ENCODE data around the gene CNTNAP5.

Gene CNTNAP5

DNA sequence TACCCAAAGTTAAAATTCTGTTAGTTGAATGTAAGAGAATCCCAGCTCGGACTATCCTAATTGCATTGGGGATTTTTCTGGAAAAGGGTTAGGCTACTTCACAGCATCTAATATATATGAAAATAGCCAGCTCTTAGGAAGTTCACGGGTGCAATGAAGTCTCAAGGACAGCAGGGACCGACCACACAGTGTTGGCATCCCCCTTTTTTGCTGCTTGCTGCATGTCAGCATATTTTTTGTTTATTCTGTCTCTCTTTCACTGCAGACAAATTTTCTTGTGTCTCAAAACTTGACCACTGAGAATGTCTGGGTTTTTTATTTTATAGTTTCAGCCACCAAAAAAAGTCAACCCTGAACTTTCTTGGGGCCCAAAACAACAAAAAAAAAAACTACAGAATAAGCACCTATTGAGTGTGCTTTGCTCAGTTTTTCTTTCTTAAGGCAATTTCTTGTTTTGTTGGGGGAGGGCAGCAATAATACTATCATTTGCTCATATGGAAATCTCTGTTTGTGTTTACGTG lies 535.6 kb downstream of the CNTNAP5 start:
- DNase-seq: no peak

DNA sequence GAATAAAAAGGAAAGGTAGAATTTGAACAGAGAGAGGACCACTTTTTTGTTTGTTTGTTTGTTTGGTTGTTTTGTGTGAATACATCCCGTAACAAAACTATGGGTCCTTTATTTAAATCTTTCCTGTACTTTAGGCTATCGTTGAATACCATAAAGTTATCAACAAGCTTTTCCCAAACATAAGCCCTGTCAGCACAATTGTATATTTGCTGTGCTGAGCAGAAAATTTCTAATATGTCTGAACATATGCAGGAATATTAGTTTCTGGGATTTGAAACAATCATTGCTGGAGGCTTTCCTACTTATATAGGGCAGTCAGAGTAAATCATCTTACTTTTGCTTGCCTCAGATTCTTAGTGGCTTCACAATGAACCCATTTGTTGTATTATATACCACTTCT lies 536.4 kb downstream of the CNTNAP5 start:
- no peak for DNase-seq

- DNase-seq: no peak
These were observed 538.3 kb downstream of the CNTNAP5 start for GRCh38 chr2:124563426-124563825.

DNA sequence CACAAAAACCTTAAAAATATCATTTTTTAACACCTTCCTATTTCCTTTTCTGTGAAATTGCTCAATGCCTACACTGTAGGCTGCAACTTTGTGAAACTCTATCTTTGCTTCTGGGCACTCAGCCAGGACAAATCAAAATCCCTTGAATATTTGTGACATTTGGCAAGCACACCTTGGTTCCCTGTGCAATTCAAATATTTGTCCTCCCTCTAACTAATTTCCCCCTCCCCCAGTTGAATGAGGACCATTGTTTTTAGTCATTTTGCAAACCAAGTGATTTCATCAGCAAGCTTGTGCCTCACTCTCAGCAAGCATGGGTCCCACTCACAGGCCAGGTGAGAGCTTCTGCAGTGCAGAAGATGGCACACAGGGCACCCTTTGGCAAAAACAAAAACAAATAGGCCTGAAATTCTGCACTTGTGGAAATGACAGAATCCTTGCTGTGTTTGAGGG lies 541.5 kb downstream of the CNTNAP5 start:
- DNase-seq: no peak

GRCh38 chr2:124570872-124571271 lies 545.8 kb downstream of the CNTNAP5 start:
- no peak for DNase-seq

GRCh38 chr2:124571836-124572235 lies 546.7 kb downstream of the CNTNAP5 start:
- DNase-seq: no peak

DNA sequence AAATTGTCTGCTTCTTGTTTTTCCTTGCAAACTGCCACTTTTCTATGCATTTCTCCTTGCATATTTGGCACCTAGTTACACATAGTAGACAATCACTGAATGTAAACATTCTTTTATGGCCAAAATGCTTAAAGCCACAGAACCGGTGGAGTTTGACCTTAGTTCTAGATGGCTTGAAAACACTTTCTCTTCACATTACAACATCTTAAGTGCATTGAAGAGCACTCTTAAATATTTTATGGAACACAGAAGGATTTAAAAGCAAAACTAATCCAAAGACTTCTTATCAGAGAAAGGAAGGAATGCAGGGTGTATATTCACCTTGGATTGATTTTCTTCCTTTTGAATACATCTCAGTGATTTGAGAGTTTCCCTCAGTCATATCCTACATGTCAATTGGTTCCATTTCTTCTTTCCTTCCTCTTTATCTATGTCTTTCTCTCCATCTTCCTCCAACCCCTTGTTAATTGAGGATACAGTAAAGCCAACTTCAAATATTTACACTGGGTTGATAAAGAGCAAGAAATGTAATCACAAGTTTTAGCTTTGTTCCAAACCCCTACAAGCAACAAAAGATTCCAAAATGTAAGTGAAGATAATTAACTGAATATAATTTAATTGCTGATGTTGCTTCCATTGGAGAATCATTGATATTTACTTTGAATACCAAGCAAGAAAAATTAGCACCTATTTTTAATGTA lies 548.0 kb downstream of the CNTNAP5 start:
- no peak for DNase-seq

GRCh38 chr2:124575497-124575896 lies 550.4 kb downstream of the CNTNAP5 start:
- no peak for DNase-seq

DNA sequence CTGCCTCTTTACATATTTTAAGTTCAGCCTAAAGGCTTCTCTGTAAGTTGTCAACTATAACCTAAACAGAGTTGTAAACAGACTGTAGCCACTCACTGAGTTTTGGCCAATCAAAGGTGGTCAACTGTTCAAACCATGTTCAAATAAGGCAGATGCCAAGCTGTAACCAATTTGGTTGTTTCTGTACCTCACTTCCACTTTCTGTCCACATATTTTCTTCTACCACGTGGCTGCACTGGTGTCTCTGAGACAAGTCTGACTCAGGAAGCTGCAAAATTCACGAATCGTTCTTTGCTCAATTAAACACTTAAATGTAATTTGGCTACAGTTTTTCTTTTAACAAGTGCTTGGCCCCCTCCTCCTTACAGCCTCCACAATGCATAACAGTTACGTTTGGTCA lies 555.2 kb downstream of the CNTNAP5 start:
- DNase-seq: no peak

DNA sequence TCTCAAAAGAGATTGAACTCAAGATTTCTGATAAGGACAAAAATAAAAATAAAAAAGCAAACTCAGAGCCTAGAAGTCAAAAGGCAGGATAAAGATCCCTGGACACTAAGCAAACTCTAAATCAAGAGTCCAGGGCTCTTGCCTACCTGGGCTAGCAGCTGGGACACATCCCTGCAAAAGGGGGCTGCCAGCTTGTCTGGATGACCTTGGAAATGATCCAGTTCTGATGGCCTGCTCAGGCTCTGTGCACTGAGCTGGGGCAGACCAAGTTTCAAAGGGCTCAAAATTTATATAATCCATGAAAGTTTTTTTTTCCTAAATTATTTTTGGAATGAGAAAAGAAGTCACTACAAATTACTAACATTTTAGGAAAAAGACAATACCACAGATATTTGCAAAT lies 557.3 kb downstream of the CNTNAP5 start:
- DNase-seq: no peak

DNA sequence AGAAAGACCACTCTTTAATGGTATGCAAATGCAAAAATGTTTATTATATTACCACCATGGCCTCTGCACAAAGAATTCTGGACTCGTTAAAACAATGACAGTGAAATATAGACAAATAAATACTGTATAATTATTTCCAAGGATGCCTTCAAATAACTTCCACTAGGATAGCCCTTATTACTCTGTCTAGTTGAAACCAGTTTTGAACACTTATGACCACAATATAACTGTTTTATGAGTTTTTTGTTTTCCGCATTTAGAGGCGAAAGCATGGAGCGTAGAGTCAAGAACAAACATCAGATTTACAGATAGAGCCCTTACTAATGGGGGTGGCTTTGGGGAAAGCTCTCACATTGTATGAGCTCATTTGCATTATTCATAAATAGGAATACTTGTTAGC lies 559.5 kb downstream of the CNTNAP5 start:
- DNase-seq: no peak

- no peak for DNase-seq
These were observed 560.2 kb downstream of the CNTNAP5 start for GRCh38 chr2:124585277-124585676.

GRCh38 chr2:124586210-124586609 lies 561.1 kb downstream of the CNTNAP5 start:
- no peak for DNase-seq

GRCh38 chr2:124586835-124587234 lies 561.7 kb downstream of the CNTNAP5 start:
- no peak for DNase-seq

GRCh38 chr2:124589971-124590370 lies 564.9 kb downstream of the CNTNAP5 start:
- no peak for DNase-seq

DNA sequence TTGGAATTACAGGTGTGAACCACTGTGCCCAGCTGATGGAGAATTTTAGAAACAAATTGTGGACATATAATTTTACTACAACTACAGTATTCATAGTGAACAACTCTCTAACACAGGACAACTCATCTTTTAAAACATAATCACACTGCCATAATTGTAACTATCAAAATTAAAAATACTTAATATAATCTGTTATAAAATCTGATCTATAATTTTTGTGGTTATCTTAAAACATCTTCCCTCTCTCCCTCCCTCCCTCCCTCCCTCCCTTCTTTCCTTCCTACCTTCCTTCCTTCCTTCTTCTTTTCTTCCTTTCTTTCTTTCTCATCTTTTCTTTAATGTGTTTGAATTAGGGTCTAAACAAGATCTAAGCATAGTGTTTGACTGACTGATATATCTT lies 577.7 kb downstream of the CNTNAP5 start:
- no peak for DNase-seq

GRCh38 chr2:124604940-124605339 lies 579.9 kb downstream of the CNTNAP5 start:
- DNase-seq: no peak

DNA sequence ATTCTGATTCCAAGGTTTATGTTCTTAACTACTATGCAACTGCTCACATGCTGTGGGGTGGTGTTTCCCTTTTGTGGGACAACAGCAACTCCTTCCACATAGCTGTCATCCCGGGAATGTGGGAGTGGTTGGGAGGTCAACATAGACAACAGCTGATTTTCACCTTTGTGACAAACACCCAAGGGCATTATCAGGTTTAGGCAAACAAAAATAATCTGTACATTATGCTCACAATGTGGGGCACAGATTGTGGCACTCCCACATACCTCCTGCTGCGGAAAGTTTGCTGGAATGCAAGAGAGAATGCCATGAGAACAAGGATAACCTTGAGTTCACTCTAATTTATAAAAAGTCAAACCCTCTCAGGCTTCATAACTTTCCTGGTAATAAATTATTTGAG lies 582.6 kb downstream of the CNTNAP5 start:
- DNase-seq: no peak

- no peak for DNase-seq
These were observed 584.6 kb downstream of the CNTNAP5 start for GRCh38 chr2:124609667-124610066.

DNA sequence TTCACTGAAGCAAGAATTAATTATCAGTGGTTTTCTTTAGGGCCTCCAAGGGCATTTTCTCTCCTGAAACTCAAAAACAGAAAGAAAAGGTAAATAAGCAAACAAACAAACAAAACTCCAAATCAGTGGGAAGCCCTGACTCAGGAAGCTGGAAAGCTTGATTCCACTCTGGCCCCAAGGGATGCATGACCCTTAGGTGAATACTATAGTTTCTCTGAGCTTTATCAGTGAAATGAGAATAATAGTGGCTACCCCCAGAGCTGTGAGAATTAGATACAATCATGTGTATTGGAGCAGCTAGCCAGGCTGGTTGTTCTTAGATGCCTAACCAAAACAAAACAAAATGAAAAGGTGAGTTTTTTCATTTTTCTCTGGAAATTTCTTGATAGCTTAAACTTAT lies 585.1 kb downstream of the CNTNAP5 start:
- no peak for DNase-seq

GRCh38 chr2:124610866-124611265 lies 585.8 kb downstream of the CNTNAP5 start:
- no peak for DNase-seq

GRCh38 chr2:124623560-124623959 lies 598.5 kb downstream of the CNTNAP5 start:
- no peak for DNase-seq

GRCh38 chr2:124625561-124625960 lies 600.5 kb downstream of the CNTNAP5 start:
- DNase-seq: no peak

DNA sequence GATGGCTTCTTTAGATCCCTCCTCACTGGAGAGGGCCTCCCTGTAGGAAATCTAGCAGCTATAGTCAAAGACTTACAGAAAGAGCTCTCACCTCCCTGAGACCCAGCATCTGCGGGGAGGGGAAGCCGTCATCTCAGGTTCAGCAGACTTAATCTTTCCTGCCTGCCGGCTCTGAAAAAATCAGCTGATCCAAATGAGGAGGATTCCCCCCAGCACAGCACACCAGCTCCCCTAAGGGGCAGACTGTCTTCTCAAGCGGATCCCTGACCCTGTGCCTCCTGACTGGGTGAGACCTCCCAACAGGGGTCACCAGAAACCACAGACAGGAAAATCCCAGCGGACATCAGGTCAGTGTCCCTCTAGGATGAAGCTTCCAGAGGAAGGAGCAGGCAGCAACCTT lies 601.9 kb downstream of the CNTNAP5 start:
- DNase-seq: no peak

- DNase-seq: no peak
These were observed 608.7 kb downstream of the CNTNAP5 start for GRCh38 chr2:124633812-124634211.

Data from fibroblast of skin of abdomen (primary cell).